ENCODE measurements around the gene LY6G5C. TPM values are rescaled to one million over a fixed set of nuclear protein-coding genes. Genes with fewer than 3 reads are reported as not detected.

The LY6G5C gene
- total RNA-seq, 1 experiment from 2014 or later: 0.62 TPM

GRCh38 chr6:31631209-31631608 lies 49.7 kb downstream of the LY6G5C start:
- intact Hi-C loops (cut with micrococcal nuclease; ENCODE audit: unreplicated experiment) (no loop called here), in situ Hi-C loops (cut with HindIII; ENCODE audit: low pct_unique_long_range_greater_than_20kb, low sequenced_read_pairs) (no loop called here)
- peaks cover 52% of the 10 kb centered on the region for H3K36me3 ChIP-seq (ENCODE audit: control insufficient read depth, insufficient read depth, low read length)
- ChIA-PET POLR2A (no interaction called here), CTCF (no interaction called here)
- no peaks in the 10 kb centered on the region for H3K27me3 ChIP-seq (ENCODE audit: control insufficient read depth, insufficient read depth, low read length)
- ATAC-seq (no peak), DNase-seq (ENCODE audit: low read depth, low spot score) (no peak)
- H3K4me1 ChIP-seq (ENCODE audit: control insufficient read depth, insufficient read depth, low read length): peaks cover 6% of the 10 kb centered on the region; the same call in 1 of the 2 replicates
- no peak overlapping the region for H3K4me3 ChIP-seq (ENCODE audit: low read depth in 2 of 2, low read length in 2 of 2)
- BruUV-seq (replicated peaks): TSS peak; percentile 15
- no peak for TF ChIP-seq REST (IDR thresholded peaks at IDR 0.05; ENCODE audit: insufficient read depth in 1 of 2, low read depth in 2 of 2, low read length in 1 of 2)
- TF ChIP-seq SIN3A (IDR thresholded peaks at IDR 0.05; ENCODE audit: borderline replicate concordance, insufficient read depth, low read depth, low read length): no peak
- TF ChIP-seq, protein P1, sequence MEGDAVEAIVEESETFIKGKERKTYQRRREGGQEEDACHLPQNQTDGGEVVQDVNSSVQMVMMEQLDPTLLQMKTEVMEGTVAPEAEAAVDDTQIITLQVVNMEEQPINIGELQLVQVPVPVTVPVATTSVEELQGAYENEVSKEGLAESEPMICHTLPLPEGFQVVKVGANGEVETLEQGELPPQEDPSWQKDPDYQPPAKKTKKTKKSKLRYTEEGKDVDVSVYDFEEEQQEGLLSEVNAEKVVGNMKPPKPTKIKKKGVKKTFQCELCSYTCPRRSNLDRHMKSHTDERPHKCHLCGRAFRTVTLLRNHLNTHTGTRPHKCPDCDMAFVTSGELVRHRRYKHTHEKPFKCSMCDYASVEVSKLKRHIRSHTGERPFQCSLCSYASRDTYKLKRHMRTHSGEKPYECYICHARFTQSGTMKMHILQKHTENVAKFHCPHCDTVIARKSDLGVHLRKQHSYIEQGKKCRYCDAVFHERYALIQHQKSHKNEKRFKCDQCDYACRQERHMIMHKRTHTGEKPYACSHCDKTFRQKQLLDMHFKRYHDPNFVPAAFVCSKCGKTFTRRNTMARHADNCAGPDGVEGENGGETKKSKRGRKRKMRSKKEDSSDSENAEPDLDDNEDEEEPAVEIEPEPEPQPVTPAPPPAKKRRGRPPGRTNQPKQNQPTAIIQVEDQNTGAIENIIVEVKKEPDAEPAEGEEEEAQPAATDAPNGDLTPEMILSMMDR (IDR thresholded peaks at IDR 0.05): no peak
- no peak for TF ChIP-seq TCF7L2 (IDR thresholded peaks at IDR 0.05; ENCODE audit: low read depth, low read length)
- TF ChIP-seq POLR2AphosphoS5 (IDR thresholded peaks at IDR 0.05; ENCODE audit: low read depth, low read length): no peak
- no peak overlapping the region for H3K27ac ChIP-seq (ENCODE audit: low read length)
- no peaks in the 10 kb centered on the region for H3K9me3 ChIP-seq (ENCODE audit: control insufficient read depth, insufficient read depth, low read depth, low read length)

DNA sequence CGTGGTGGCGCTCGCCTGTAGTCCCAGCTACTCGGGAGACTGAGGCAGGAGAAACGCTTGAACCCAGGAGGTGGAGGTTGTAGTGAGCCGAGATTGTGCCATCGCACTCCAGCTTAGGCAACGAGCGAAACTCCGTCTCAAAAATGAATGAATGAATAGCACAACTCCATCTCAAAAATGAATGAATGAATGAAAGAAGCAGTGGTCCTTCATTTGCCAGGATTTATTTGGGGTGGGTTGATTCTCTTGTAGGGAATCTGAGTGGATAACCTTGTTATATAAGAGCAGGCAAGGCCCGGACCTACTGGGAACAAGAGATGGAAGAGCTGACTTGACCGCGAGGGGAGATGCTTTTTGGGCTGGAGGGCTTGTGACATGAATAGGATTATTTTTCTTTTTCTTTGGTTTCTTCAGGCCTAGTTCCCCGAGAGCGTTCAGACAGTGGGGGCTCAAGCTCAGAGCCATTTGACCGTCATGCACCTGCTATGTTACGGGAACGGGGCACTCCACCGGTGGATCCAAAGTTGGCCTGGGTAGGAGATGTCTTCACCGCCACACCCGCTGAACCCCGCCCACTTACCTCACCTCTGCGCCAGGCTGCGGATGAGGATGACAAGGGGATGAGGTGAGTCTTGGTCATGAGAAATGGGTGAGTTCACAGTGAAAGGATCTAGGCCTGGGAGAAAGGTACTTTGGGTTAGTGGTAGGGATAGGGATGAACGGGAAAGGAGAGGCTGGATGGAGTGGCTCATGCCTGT lies 50.5 kb downstream of the LY6G5C start:
- in situ Hi-C loops (cut with HindIII; ENCODE audit: low pct_unique_long_range_greater_than_20kb, low sequenced_read_pairs): no loop called here
- H3K36me3 ChIP-seq (ENCODE audit: control insufficient read depth, insufficient read depth, low read length): peaks cover 55% of the 10 kb centered on the region
- H3K27ac ChIP-seq (ENCODE audit: low read length): no peak overlapping the region
- no peak for ATAC-seq
- TF ChIP-seq TCF7L2 (IDR thresholded peaks at IDR 0.05; ENCODE audit: low read depth, low read length) (no peak), SIN3A (IDR thresholded peaks at IDR 0.05; ENCODE audit: borderline replicate concordance, insufficient read depth, low read depth, low read length) (no peak), REST (IDR thresholded peaks at IDR 0.05; ENCODE audit: insufficient read depth in 1 of 2, low read depth in 2 of 2, low read length in 1 of 2) (no peak), POLR2AphosphoS5 (IDR thresholded peaks at IDR 0.05; ENCODE audit: low read depth, low read length) (no peak; the same call in 1 of the 2 replicates)
- TF ChIP-seq, protein P1 (IDR thresholded peaks at IDR 0.05): no peak
- intact Hi-C loops (cut with micrococcal nuclease; ENCODE audit: unreplicated experiment): loop anchor here (1.0 kb wide), 1 partner anchor 9 kb away; no protein-coding TSS in a partner anchor
- H3K4me1 ChIP-seq (ENCODE audit: control insufficient read depth, insufficient read depth, low read length): peaks cover 5% of the 10 kb centered on the region; the same call in 1 of the 2 replicates
- H3K4me3 ChIP-seq (ENCODE audit: low read depth in 2 of 2, low read length in 2 of 2): no peak overlapping the region
- CTCF ChIA-PET: interaction anchor here (0.5 kb wide), 1 partner anchor 40 kb away, joined by 3 read pairs; no protein-coding TSS in a partner anchor
- H3K9me3 ChIP-seq (ENCODE audit: control insufficient read depth, insufficient read depth, low read depth, low read length): no peaks in the 10 kb centered on the region
- no peaks in the 10 kb centered on the region for H3K27me3 ChIP-seq (ENCODE audit: control insufficient read depth, insufficient read depth, low read length)
- POLR2A ChIA-PET: no interaction called here
- no peak for DNase-seq (ENCODE audit: low read depth, low spot score)
- no TSS peak for BruUV-seq (replicated peaks)

Measured in Panc1 (cell line).